Suprapubic skin (tissue), 3 donors: ENCODE data around the gene KIAA1755.

Experiments
- POLR2A ChIP-seq, 2 donors: fragments of 450-650 bp; IDR thresholded peaks; one replicate each; pipeline ENCODE4 v1.6.1; 2017; ENCODE audit warnings: antibody characterized with exemption in 2 of 2, mild to moderate bottlenecking in 2 of 2, moderate library complexity in 2 of 2
- TF ChIP-seq, protein P1 (sequence below), 2 donors: fragments of 200-600 bp in 1 of 2; fragments of 450-650 bp in 1 of 2; sonication (generic) in 1 of 2; IDR thresholded peaks; one replicate each; pipeline ENCODE4 v1.5.1; 2016 to 2019; ENCODE audit warnings: antibody characterized with exemption in 2 of 2, mild to moderate bottlenecking in 1 of 2, moderate library complexity in 1 of 2

DNA sequence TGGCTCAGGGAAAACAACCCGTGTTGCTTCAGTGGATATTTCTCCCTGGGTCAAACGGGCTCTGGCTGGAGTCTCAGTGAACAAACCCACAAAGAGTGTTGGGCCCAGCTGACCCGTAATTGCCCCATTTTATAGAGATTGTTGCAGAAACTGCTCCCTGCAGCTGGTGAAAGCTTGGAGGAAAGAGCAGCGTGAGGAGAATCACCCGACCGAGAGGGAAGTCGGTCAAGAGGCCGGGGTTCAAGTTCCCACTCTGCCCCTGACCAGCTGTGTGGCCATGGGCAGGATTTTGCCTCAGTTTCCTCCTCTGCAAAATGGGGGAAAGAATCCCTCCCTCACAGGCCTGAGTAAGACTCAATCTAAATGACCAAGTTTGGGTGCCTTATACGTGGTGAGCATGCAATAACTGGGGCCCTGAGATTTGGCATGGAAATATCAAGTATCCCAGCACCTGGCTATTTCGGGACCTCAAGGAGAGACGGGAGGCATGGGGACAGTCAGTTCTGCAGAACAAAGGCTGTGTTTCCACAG is 93.8 kb downstream of the KIAA1755 start:
- TF ChIP-seq, protein P1, sequence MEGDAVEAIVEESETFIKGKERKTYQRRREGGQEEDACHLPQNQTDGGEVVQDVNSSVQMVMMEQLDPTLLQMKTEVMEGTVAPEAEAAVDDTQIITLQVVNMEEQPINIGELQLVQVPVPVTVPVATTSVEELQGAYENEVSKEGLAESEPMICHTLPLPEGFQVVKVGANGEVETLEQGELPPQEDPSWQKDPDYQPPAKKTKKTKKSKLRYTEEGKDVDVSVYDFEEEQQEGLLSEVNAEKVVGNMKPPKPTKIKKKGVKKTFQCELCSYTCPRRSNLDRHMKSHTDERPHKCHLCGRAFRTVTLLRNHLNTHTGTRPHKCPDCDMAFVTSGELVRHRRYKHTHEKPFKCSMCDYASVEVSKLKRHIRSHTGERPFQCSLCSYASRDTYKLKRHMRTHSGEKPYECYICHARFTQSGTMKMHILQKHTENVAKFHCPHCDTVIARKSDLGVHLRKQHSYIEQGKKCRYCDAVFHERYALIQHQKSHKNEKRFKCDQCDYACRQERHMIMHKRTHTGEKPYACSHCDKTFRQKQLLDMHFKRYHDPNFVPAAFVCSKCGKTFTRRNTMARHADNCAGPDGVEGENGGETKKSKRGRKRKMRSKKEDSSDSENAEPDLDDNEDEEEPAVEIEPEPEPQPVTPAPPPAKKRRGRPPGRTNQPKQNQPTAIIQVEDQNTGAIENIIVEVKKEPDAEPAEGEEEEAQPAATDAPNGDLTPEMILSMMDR (IDR thresholded peaks at IDR 0.05): no peak
- TF ChIP-seq POLR2A (IDR thresholded peaks at IDR 0.05): no peak
